OCI-LY7 (cell line): ENCODE data around the gene C12orf76. TPM values are rescaled to one million over a fixed set of nuclear protein-coding genes. Genes with fewer than 3 reads are reported as not detected.

Source experiments
- BruUV-seq: library from RNA; stranded (reverse); fragments of 400-500 nt; replicated peaks from 2 replicates; lab custom pipeline; 2021; lab: Mats Ljungman, UMichigan
- CTCF ChIA-PET: fragments of 300-600 bp; sonication (Branson Sonifier 250); formaldehyde crosslinking; loops from one replicate; lab custom pipeline; 2022; ENCODE audit warnings: antibody characterized with exemption; ENCODE audit not compliant: unreplicated experiment; lab: Charles Lee
- POLR2A ChIA-PET: fragments of 300-600 bp; sonication (Branson Sonifier 250); formaldehyde crosslinking; loops from one replicate; lab custom pipeline; 2022; ENCODE audit warnings: antibody characterized with exemption; lab: Charles Lee
- DNase-seq: peaks from one replicate; pipeline ENCODE4 v3.0.0-alpha.2; 2015; ENCODE audit warnings: low spot score
- H2AFZ ChIP-seq: fragments of 200-600 bp; sonication (generic), shearing (Covaris generic); 2 replicates; pipeline ENCODE4 v1.6.1; 2014; ENCODE audit warnings: mild to moderate bottlenecking, antibody characterized with exemption, low read length, moderate library complexity
- H3K27ac ChIP-seq: fragments of 200-600 bp; sonication (generic); 2 replicates; pipeline ENCODE4 v1.5.1; 2014; ENCODE audit warnings: mixed run types, low read depth, mild to moderate bottlenecking, moderate library complexity, low read length, inconsistent platforms; ENCODE audit not compliant: poor library complexity, severe bottlenecking
- H3K36me3 ChIP-seq: fragments of 200-600 bp; sonication (generic); 2 replicates; pipeline ENCODE4 v1.6.1; 2014; ENCODE audit warnings: mild to moderate bottlenecking, antibody characterized with exemption, low read length, moderate library complexity, mixed read lengths; ENCODE audit not compliant: insufficient read depth
- H3K4me1 ChIP-seq: fragments of 200-600 bp; sonication (generic); 2 replicates; pipeline ENCODE4 v1.5.1; 2014; ENCODE audit warnings: mild to moderate bottlenecking, low read length; ENCODE audit not compliant: insufficient read depth, poor library complexity, severe bottlenecking
- H3K4me2 ChIP-seq: fragments of 200-600 bp; sonication (generic); 2 replicates; pipeline ENCODE4 v1.6.1; 2014; ENCODE audit warnings: mild to moderate bottlenecking, low read length
- H3K4me3 ChIP-seq: fragments of 200-600 bp; sonication (generic); 2 replicates; pipeline ENCODE4 v1.5.1; 2014; ENCODE audit warnings: mild to moderate bottlenecking, low read depth, low read length; ENCODE audit not compliant: poor library complexity, severe bottlenecking
- H3K79me2 ChIP-seq: fragments of 200-600 bp; sonication (generic); 2 replicates; pipeline ENCODE4 v1.6.1; 2016; ENCODE audit warnings: low read depth, mild to moderate bottlenecking, low read length, moderate library complexity, mixed read lengths; ENCODE audit not compliant: insufficient read depth
- H3K9me2 ChIP-seq: fragments of 200-600 bp; sonication (generic); 2 replicates; pipeline ENCODE4 v1.6.1; 2016; ENCODE audit warnings: mild to moderate bottlenecking, low read length, mixed read lengths; ENCODE audit not compliant: insufficient read depth
- H3K9me3 ChIP-seq: fragments of 200-600 bp; sonication (generic); 2 replicates; pipeline ENCODE4 v1.6.1; 2014; ENCODE audit warnings: mild to moderate bottlenecking, mixed run types, low read length, mixed read lengths
- H4K20me1 ChIP-seq: fragments of 200-600 bp; sonication (generic); 2 replicates; pipeline ENCODE4 v1.6.1; 2014; ENCODE audit warnings: mild to moderate bottlenecking, antibody characterized with exemption, low read length, moderate library complexity, mixed read lengths; ENCODE audit not compliant: insufficient read depth
- CTCF ChIP-seq: fragments of 200-600 bp; sonication (generic); conservative IDR thresholded peaks from 2 replicates; pipeline ENCODE4 v1.5.1; 2014; ENCODE audit warnings: mild to moderate bottlenecking, antibody characterized with exemption, low read length, moderate library complexity, mixed read lengths
- EZH2phosphoT487 ChIP-seq: fragments of 200-600 bp; sonication (generic); IDR thresholded peaks from 2 replicates; pipeline ENCODE4 v1.6.1; 2018; ENCODE audit warnings: low read depth, borderline replicate concordance, mild to moderate bottlenecking, mixed run types, antibody characterized with exemption, low read length, moderate library complexity, mixed read lengths
- intact Hi-C: fragments of 100-400 bp; cut with micrococcal nuclease; formaldehyde crosslinking; loops from one replicate; pipeline ENCODE4 v1.10.0; 2022; ENCODE audit not compliant: unreplicated experiment
- total RNA-seq, 2 experiments: library from RNA; depleted of rRNA in 1 of 2; stranded (reverse); fragments of >200 nt in 1 of 2; shearing (Covaris generic) in 1 of 2; gene quantifications; 2 replicates each; pipeline ENCODE4 v1.2.3, GENCODE V29; 2014 to 2022

Gene C12orf76
- total RNA-seq, 2 experiments from 2014 or later = 24.4 to 36.6 TPM

GRCh38 chr12:110029290-110029815 lies 19.0 kb downstream of the C12orf76 start:
- intact Hi-C loops = no loop called here
- H2AFZ ChIP-seq = no peak overlapping the region

GRCh38 chr12:110028323-110028722 lies 20.0 kb downstream of the C12orf76 start:
- Histone ChIP-seq H3K79me2 (no peaks in the 10 kb centered on the region), H4K20me1 (peaks cover 5% of the 10 kb centered on the region; the same call in 1 of the 2 replicates), H3K4me2 (no peak overlapping the region), H3K9me3 (no peaks in the 10 kb centered on the region), H2AFZ (no peak overlapping the region), H3K27ac (no peak overlapping the region), H3K4me3 (no peak overlapping the region), H3K36me3 (peaks cover 94% of the 10 kb centered on the region), H3K4me1 (peaks cover 6% of the 10 kb centered on the region), H3K9me2 (no peaks in the 10 kb centered on the region)
- no peak for DNase-seq
- POLR2A ChIA-PET = interaction anchor here (0.5 to 1.6 kb wide), 3 partner anchors 11 to 288 kb away, joined by 3 to 5 read pairs (median 4); no protein-coding TSS in a partner anchor
- CTCF ChIA-PET = no interaction called here
- no peak for TF ChIP-seq EZH2phosphoT487
- no peak for TF ChIP-seq CTCF
- no TSS peak for BruUV-seq
- intact Hi-C loops = no loop called here

More at GRCh38 chr12:110029290-110029815, 19.0 kb downstream of the C12orf76 start:
- Histone ChIP-seq H3K27ac (no peak overlapping the region), H3K9me2 (no peaks in the 10 kb centered on the region), H3K36me3 (peaks cover 94% of the 10 kb centered on the region), H3K4me2 (no peak overlapping the region), H3K4me3 (no peak overlapping the region), H4K20me1 (peaks cover 5% of the 10 kb centered on the region; the same call in 1 of the 2 replicates), H3K9me3 (no peaks in the 10 kb centered on the region), H3K4me1 (no peaks in the 10 kb centered on the region), H3K79me2 (no peaks in the 10 kb centered on the region)
- CTCF ChIA-PET = no interaction called here
- no peak for DNase-seq
- no TSS peak for BruUV-seq
- POLR2A ChIA-PET = interaction anchor here (0.7 kb wide), 1 partner anchor 15 kb away, joined by 3 read pairs; no protein-coding TSS in a partner anchor
- no peak for TF ChIP-seq EZH2phosphoT487
- TF ChIP-seq CTCF = no peak

GRCh38 chr12:110024051-110024450 lies 24.3 kb downstream of the C12orf76 start:
- peaks cover 94% of the 10 kb centered on the region for H3K36me3 ChIP-seq
- peaks cover 12% of the 10 kb centered on the region for H3K4me1 ChIP-seq
- no peaks in the 10 kb centered on the region for H3K9me3 ChIP-seq
- ChIA-PET CTCF (no interaction called here), POLR2A (interaction anchor here (0.6 to 1.4 kb wide), 4 partner anchors 20 to 270 kb away, joined by 3 to 7 read pairs (median 4); no protein-coding TSS in a partner anchor)
- H2AFZ ChIP-seq = no peak overlapping the region
- no peak overlapping the region for H3K4me2 ChIP-seq
- TF ChIP-seq EZH2phosphoT487 (no peak), CTCF (no peak)
- intact Hi-C loops = no loop called here
- H4K20me1 ChIP-seq = peaks cover 5% of the 10 kb centered on the region; the same call in 1 of the 2 replicates
- no peak for DNase-seq
- BruUV-seq = no TSS peak
- no peaks in the 10 kb centered on the region for H3K9me2 ChIP-seq
- no peak overlapping the region for H3K4me3 ChIP-seq
- no peaks in the 10 kb centered on the region; the same call in 1 of the 2 replicates for H3K79me2 ChIP-seq
- no peak overlapping the region for H3K27ac ChIP-seq
